A549 (cell line): Measurements from ENCODE around the gene CAMK4. TPM values are rescaled to one million over a fixed set of nuclear protein-coding genes. Genes with fewer than 3 reads are reported as not detected.

Experiments
- ATAC-seq, 2 experiments: fragments of 200-7000 bp in 1 of 2; fragments of >200 bp in 1 of 2; cut with Nextera tagmentation in 1 of 2; cut with Tn5 transposase in 1 of 2; 3 replicates each; pipeline versions ENCODE4 v1.8.0 to v1.9.1; 2018 to 2020; ENCODE audit warnings: mild to moderate bottlenecking in 1 of 2, moderate library complexity in 1 of 2
- CTCF ChIA-PET: fragments of 300-600 bp; sonication (Branson Sonifier 250); formaldehyde crosslinking; extraction: SDS; loops from one replicate; lab custom pipeline; 2021; ENCODE audit warnings: antibody characterized with exemption, inconsistent platforms; lab: Yijun Ruan, JAX
- POLR2A ChIA-PET: fragments of 350-600 bp; formaldehyde crosslinking; extraction: SDS; loops from one replicate; lab custom pipeline; 2021; ENCODE audit warnings: antibody characterized with exemption, inconsistent platforms; lab: Yijun Ruan, JAX
- DNase-seq, 2 experiments: peaks; one replicate each; pipeline versions ENCODE4 v3.0.0 to v3.0.0-alpha.2; 2011 to 2016; ENCODE audit warnings: low read depth in 1 of 2, low spot score in 1 of 2
- FAIRE-seq: peaks from 2 replicates; lab custom pipeline; 2011; peaks lifted over from hg19 to GRCh38; lab: Jason Lieb, UNC
- H3K27ac ChIP-seq, 2 experiments: fragments of >200 bp; sonication (Bioruptor Twin); formaldehyde crosslinking; 3 replicates each; pipeline ENCODE4 v1.5.1; 2016 to 2017
- H3K4me1 ChIP-seq: fragments of >200 bp; sonication (Bioruptor Twin); formaldehyde crosslinking; 3 replicates; pipeline ENCODE4 v1.6.1; 2016
- H3K4me2 ChIP-seq: fragments of >200 bp; sonication (Bioruptor Twin); formaldehyde crosslinking; 3 replicates; pipeline ENCODE4 v1.6.1; 2016
- H3K4me3 ChIP-seq: fragments of >200 bp; sonication (Bioruptor Twin); formaldehyde crosslinking; 3 replicates; pipeline ENCODE4 v1.5.1; 2016
- H3K9me3 ChIP-seq: fragments of >200 bp; sonication (Bioruptor Twin); formaldehyde crosslinking; 3 replicates; pipeline ENCODE4 v1.6.1; 2016
- BCL3 ChIP-seq: fragments of >200 bp; sonication (Bioruptor Twin); formaldehyde crosslinking; IDR thresholded peaks from 3 replicates; pipeline ENCODE4 v1.6.1; 2016
- BHLHE40 ChIP-seq: IDR thresholded peaks from 2 replicates; pipeline ENCODE4 v1.6.1; 2012; ENCODE audit warnings: low read depth, low read length, inconsistent platforms
- CBX8 ChIP-seq: fragments of 200-600 bp; sonication (generic); IDR thresholded peaks from 2 replicates; pipeline ENCODE4 v1.6.1; 2016
- CHD2 ChIP-seq: fragments of 150-350 bp; IDR thresholded peaks from 2 replicates; pipeline ENCODE4 v1.6.1; 2014; ENCODE audit warnings: low read length; ENCODE audit not compliant: partially characterized antibody
- CTCF ChIP-seq: fragments of >200 bp; sonication (Bioruptor Twin); formaldehyde crosslinking; IDR thresholded peaks from 3 replicates; pipeline ENCODE4 v1.5.1; 2016
- EHMT2 ChIP-seq: fragments of 200-600 bp; sonication (generic); IDR thresholded peaks from 2 replicates; pipeline ENCODE4 v1.6.1; 2016; ENCODE audit warnings: antibody characterized with exemption, low read depth, mild to moderate bottlenecking, moderate library complexity
- ELK1 ChIP-seq: fragments of 150-350 bp; IDR thresholded peaks from 2 replicates; pipeline ENCODE4 v1.6.1; 2014; ENCODE audit warnings: low read depth, mild to moderate bottlenecking, low read length
- EP300 ChIP-seq, 2 experiments: fragments of >200 bp; sonication (Bioruptor Twin); formaldehyde crosslinking; IDR thresholded peaks; 2 replicates in 1 of 2; 3 replicates in 1 of 2; pipeline ENCODE4 v1.6.1; 2016 to 2017
- FOSL2 ChIP-seq, 2 experiments: fragments of 450-650 bp in 1 of 2; fragments of >200 bp in 1 of 2; sonication (Bioruptor Twin) in 1 of 2; formaldehyde crosslinking; IDR thresholded peaks; 2 replicates each; pipeline versions ENCODE4 v1.5.0 to v1.6.1; 2016 to 2020; ENCODE audit warnings: mild to moderate bottlenecking in 1 of 2, moderate library complexity in 1 of 2
- HMGXB4 ChIP-seq: fragments of 250-450 bp; sonication (Bioruptor Pico); IDR thresholded peaks from 2 replicates; pipeline ENCODE4 v1.5.0; 2021; ENCODE audit warnings: mild to moderate bottlenecking, moderate library complexity, borderline replicate concordance
- KDM5A ChIP-seq: fragments of 200-600 bp; sonication (generic); IDR thresholded peaks from 2 replicates; pipeline ENCODE4 v1.6.1; 2016; ENCODE audit warnings: antibody characterized with exemption, mild to moderate bottlenecking
- PBX3 ChIP-seq: IDR thresholded peaks from 2 replicates; pipeline ENCODE4 v1.6.1; 2012
- POLR2A ChIP-seq: IDR thresholded peaks from 2 replicates; pipeline ENCODE4 v1.6.1; 2012; ENCODE audit warnings: mild to moderate bottlenecking, low read length
- POLR2AphosphoS2 ChIP-seq: conservative IDR thresholded peaks from 2 replicates; pipeline ENCODE4 v1.6.1; 2012; ENCODE audit warnings: low read length, improper control_type of control experiment, inconsistent platforms
- RAD21 ChIP-seq, 2 experiments: fragments of >200 bp in 1 of 2; sonication (Bioruptor Twin) in 1 of 2; formaldehyde crosslinking in 1 of 2; IDR thresholded peaks in 1 of 2; conservative IDR thresholded peaks in 1 of 2; 2 replicates in 1 of 2; 3 replicates in 1 of 2; pipeline ENCODE4 v1.6.1; 2012 to 2018; ENCODE audit warnings: inconsistent platforms in 1 of 2
- RFX5 ChIP-seq: fragments of 450-650 bp; IDR thresholded peaks from 2 replicates; pipeline ENCODE4 v1.7.1; 2014; ENCODE audit warnings: antibody characterized with exemption, mild to moderate bottlenecking, moderate library complexity
- RNF2 ChIP-seq: fragments of 200-600 bp; sonication (generic); IDR thresholded peaks from 2 replicates; pipeline ENCODE4 v1.6.1; 2016; ENCODE audit warnings: low read depth, mild to moderate bottlenecking, antibody characterized with exemption, moderate library complexity, borderline replicate concordance
- ZC3H11A ChIP-seq: fragments of 450-650 bp; IDR thresholded peaks from 2 replicates; pipeline ENCODE4 v1.6.1; 2014; ENCODE audit warnings: antibody characterized with exemption, mild to moderate bottlenecking
- WGBS: methylation state at CpG from one replicate; pipeline ENCODE4 v1.1.6; 2017; ENCODE audit errors: missing lambda C conversion rate; 5-methylcytosine and 5-hydroxymethylcytosine counted together
- polyA plus RNA-seq, 4 experiments: library from polyadenylated mRNA; depleted of rRNA in 3 of 4; stranded (reverse); fragments of >200 nt; fragmentation: RNase III in 1 of 4; extraction: RNeasy Plus Mini Kit Qiagen cat#74134 plus additional on column Dnase treatment in 1 of 4; gene quantifications; 2 replicates in 3 of 4; 3 replicates in 1 of 4; pipeline ENCODE4 v1.2.3, GENCODE V29; 2011 to 2017
- TF ChIP-seq, protein P1 (sequence below): fragments of 200-600 bp; sonication (generic); IDR thresholded peaks from 2 replicates; pipeline ENCODE4 v1.6.1; 2016; ENCODE audit warnings: antibody characterized with exemption, mild to moderate bottlenecking, moderate library complexity

Gene CAMK4
- polyA plus RNA-seq, 2 of the 4 experiments (the other 2 are of a cell fraction), result not detected

DNA sequence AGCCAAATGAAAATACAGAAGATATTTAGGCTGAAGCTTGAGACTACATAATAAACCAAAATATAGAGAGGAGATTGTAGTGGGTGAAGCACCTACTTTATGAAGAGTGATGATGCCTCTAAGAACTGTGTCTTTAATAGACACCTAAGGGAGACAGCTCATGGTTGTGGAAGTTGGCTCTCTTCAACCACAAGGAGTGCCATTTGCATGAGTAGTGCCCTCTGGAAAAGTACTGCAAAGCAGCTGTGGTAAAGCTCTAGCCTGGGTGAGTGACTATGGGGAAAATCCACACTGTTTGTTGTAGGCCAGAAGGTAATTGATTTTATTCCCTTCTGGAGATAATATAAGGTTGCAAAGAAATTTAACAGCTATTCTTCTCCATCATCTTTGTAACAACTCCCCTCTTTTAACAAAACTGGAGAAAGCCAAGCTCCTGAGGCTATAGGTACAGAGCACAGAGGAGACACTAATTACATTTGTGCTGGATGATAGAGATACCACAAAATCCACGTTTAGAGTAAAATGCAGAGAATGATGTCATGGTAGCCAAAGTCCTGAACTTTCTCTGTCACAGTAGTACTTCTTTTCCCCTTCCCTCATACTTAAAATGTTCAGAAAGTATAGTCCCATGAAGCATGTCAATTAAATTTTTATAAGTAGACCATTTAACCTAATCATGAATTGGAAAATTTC, 165.4 kb downstream of the CAMK4 start:
- no peak for TF ChIP-seq ELK1
- TF ChIP-seq HMGXB4, result no peak
- TF ChIP-seq POLR2A, result no peak
- TF ChIP-seq FOSL2 (IDR thresholded peaks at IDR 0.05), result no peak
- TF ChIP-seq FOSL2 (CRISPR knock-in tag; IDR thresholded peaks at IDR 0.05), result no peak
- no peak for TF ChIP-seq RFX5
- TF ChIP-seq EP300 (IDR thresholded peaks at IDR 0.05), result no peak
- TF ChIP-seq EHMT2, result no peak
- no peak for TF ChIP-seq BHLHE40
- no peak for TF ChIP-seq PBX3
- TF ChIP-seq CTCF, result no peak
- TF ChIP-seq POLR2AphosphoS2, result no peak
- TF ChIP-seq RNF2, result no peak
- TF ChIP-seq KDM5A, result no peak
- TF ChIP-seq ZC3H11A, result no peak
- TF ChIP-seq BCL3, result no peak
- no peak for TF ChIP-seq RAD21 (conservative IDR thresholded peaks at IDR 0.05 in 1 of 2, IDR thresholded peaks at IDR 0.05 in 1 of 2)
- POLR2A ChIA-PET, result no interaction called here
- H3K4me3 ChIP-seq, result no peak overlapping the region
- H3K9me3 ChIP-seq, result no peaks in the 10 kb centered on the region
- DNase-seq, result peak in 1 of 2 experiments; percentile 2
- H3K4me2 ChIP-seq, result no peak overlapping the region
- 0% methylated on average over 1 of the region's 1 CpG for WGBS
- peak in 1 of 2 experiments; percentile 23; a peak in 1 of 6 replicates for ATAC-seq
- CTCF ChIA-PET, result interaction anchor here (1.2 kb wide), 1 partner anchor 12 kb away, joined by 3 read pairs; no protein-coding TSS in a partner anchor
- no peak for FAIRE-seq
- no peaks in the 10 kb centered on the region for H3K4me1 ChIP-seq
- H3K27ac ChIP-seq, result no peak overlapping the region

- DNase-seq (no peak), ATAC-seq (no peak), FAIRE-seq (no peak)
- H3K9me3 ChIP-seq, result no peaks in the 10 kb centered on the region
- no peak overlapping the region for H3K4me2 ChIP-seq
- H3K4me1 ChIP-seq, result no peaks in the 10 kb centered on the region
- POLR2A ChIA-PET, result no interaction called here
- 78% methylated on average over 2 of the region's 2 CpGs for WGBS
- no peak overlapping the region for H3K4me3 ChIP-seq
- TF ChIP-seq CBX8 (no peak), BHLHE40 (no peak), RFX5 (no peak), CHD2 (no peak), PBX3 (no peak), POLR2AphosphoS2 (no peak)
- TF ChIP-seq, protein P1, sequence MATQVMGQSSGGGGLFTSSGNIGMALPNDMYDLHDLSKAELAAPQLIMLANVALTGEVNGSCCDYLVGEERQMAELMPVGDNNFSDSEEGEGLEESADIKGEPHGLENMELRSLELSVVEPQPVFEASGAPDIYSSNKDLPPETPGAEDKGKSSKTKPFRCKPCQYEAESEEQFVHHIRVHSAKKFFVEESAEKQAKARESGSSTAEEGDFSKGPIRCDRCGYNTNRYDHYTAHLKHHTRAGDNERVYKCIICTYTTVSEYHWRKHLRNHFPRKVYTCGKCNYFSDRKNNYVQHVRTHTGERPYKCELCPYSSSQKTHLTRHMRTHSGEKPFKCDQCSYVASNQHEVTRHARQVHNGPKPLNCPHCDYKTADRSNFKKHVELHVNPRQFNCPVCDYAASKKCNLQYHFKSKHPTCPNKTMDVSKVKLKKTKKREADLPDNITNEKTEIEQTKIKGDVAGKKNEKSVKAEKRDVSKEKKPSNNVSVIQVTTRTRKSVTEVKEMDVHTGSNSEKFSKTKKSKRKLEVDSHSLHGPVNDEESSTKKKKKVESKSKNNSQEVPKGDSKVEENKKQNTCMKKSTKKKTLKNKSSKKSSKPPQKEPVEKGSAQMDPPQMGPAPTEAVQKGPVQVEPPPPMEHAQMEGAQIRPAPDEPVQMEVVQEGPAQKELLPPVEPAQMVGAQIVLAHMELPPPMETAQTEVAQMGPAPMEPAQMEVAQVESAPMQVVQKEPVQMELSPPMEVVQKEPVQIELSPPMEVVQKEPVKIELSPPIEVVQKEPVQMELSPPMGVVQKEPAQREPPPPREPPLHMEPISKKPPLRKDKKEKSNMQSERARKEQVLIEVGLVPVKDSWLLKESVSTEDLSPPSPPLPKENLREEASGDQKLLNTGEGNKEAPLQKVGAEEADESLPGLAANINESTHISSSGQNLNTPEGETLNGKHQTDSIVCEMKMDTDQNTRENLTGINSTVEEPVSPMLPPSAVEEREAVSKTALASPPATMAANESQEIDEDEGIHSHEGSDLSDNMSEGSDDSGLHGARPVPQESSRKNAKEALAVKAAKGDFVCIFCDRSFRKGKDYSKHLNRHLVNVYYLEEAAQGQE, result no peak
- CTCF ChIA-PET, result no interaction called here
- no peak overlapping the region for H3K27ac ChIP-seq
Measured at GRCh38 chr5:111392181-111392580, 168.0 kb downstream of the CAMK4 start.
